OCI-LY3 (cell line): ENCODE data around the gene ADAR.

Experiments
- EZH2phosphoT487 ChIP-seq: fragments of 200-600 bp; shearing (Covaris generic); IDR thresholded peaks from 2 replicates; pipeline ENCODE4 v1.6.1; 2018; ENCODE audit warnings: antibody characterized with exemption, mixed run types, low read depth
- TF ChIP-seq, protein P1 (sequence below): fragments of 200-600, 300-600 bp; sonication (generic); IDR thresholded peaks from 2 replicates; pipeline ENCODE4 v1.5.1; 2014; ENCODE audit warnings: antibody characterized with exemption, low read length, low read depth

DNA sequence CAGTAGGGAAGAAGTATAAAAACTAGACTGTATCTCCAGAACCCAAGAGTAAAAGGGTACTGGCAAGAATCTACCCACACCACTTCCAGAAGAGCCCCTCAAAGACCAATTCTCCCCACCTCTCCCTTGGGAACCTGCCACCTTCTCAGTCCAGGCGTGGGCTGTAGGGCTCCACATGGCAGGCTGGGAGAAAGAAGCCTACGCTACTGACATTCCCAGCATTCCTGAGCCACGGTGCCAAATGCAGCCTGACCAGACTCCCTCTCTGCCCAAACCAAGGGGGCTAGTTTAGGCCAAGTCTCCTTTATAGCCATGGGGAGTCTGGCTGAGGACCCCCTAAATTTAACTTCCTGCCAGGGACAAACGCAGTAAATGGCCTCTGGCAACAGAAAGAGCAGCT lies 51.6 kb downstream of the ADAR start:
- TF ChIP-seq, protein P1, sequence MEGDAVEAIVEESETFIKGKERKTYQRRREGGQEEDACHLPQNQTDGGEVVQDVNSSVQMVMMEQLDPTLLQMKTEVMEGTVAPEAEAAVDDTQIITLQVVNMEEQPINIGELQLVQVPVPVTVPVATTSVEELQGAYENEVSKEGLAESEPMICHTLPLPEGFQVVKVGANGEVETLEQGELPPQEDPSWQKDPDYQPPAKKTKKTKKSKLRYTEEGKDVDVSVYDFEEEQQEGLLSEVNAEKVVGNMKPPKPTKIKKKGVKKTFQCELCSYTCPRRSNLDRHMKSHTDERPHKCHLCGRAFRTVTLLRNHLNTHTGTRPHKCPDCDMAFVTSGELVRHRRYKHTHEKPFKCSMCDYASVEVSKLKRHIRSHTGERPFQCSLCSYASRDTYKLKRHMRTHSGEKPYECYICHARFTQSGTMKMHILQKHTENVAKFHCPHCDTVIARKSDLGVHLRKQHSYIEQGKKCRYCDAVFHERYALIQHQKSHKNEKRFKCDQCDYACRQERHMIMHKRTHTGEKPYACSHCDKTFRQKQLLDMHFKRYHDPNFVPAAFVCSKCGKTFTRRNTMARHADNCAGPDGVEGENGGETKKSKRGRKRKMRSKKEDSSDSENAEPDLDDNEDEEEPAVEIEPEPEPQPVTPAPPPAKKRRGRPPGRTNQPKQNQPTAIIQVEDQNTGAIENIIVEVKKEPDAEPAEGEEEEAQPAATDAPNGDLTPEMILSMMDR, result no peak
- no peak for TF ChIP-seq EZH2phosphoT487
